GM12801 (cell line): ENCODE data around the gene ANKRD33.

ENCODE experiments used
- TF ChIP-seq, protein P1 (sequence below): IDR thresholded peaks from one replicate; pipeline ENCODE4 v1.5.1; 2011; ENCODE audit warnings: control low read depth; ENCODE audit not compliant: insufficient read length; ENCODE audit errors: extremely low read depth

Gene ANKRD33

DNA sequence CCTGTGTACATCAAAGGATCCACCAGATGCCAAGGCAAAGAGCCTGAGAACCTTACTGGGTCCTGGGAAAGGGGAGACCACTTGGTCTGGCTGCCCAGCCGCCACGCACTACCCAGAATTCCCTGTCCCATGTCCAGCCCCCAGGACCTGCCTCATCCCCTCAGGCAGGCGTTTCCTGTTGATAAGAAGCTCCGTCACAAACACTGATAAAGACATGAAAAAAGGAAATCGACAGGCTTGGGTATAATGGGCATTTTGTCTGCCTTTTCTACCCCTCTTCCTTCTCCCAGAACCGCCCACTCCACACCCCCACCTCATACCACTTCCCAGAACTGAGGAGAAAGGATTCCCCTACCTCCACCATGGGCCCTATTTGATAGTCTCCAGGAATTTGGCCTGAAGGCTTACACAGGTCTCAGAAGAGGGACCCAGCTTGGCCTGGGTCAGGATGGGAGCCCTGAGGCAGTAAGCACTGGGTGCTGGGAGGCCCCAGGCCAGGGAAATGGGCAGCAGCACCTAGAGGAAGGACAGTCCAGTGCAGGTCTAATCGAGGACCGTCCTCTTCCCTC is 38.2 kb downstream of the ANKRD33 start:
- TF ChIP-seq, protein P1, sequence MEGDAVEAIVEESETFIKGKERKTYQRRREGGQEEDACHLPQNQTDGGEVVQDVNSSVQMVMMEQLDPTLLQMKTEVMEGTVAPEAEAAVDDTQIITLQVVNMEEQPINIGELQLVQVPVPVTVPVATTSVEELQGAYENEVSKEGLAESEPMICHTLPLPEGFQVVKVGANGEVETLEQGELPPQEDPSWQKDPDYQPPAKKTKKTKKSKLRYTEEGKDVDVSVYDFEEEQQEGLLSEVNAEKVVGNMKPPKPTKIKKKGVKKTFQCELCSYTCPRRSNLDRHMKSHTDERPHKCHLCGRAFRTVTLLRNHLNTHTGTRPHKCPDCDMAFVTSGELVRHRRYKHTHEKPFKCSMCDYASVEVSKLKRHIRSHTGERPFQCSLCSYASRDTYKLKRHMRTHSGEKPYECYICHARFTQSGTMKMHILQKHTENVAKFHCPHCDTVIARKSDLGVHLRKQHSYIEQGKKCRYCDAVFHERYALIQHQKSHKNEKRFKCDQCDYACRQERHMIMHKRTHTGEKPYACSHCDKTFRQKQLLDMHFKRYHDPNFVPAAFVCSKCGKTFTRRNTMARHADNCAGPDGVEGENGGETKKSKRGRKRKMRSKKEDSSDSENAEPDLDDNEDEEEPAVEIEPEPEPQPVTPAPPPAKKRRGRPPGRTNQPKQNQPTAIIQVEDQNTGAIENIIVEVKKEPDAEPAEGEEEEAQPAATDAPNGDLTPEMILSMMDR = no peak

DNA sequence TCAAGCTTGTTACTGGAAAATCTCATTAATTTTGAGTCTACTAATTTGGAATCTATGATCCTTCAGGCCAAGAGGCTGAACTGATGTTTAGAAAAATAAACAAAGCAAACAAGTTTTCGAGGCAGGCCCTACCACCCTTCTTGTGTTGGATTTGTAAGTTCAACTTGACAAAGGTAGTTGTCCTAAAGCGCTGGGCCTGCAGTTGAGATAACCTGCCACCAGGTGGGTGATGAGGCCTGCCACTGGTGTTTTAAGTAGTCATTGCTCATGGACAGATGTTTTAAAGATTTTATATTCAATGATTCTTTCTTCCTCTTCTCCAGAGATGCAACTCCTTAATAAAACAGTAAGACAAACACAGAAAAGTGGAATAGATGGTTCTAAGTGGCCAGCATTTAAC is 38.8 kb downstream of the ANKRD33 start:
- TF ChIP-seq, protein P1 = no peak

DNA sequence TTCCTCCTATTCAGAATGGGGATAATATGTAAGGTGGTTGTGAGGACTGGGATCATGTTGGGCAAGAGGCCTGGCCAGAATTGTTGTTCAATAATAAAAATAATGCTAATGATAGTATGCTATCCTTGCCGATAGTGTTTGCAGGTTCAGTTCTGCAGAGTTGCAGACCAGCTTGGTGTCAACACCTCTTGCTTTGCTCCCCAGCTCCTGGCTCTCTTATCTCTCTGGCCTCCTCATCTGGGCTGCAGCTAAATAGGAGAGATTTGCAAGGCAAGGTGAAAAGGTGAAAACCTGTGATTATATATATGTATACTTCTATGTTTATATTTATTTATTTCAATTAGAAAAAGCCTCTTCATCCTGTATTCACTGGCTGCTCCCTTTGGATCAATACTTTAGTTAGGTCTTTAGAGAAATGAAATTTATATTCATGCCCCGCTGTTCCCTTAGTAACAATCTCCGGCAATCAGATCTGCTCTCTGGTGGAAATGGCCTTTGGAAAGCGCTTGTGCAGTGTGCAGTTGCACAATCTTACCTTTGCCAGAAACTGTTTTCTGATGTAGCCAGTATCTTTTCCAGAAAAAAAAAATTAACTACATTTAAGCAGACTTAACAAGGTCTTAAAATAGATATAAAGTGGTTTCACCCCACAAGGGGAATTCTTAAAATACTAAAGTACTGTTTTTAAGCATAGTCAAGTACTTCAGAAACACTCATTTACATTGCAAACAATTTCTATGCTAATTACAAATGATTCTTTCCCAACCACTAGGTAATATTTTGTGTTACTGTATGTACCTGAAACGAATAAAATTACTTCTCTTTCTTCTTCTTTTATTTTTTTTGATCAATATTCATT is 44.5 kb downstream of the ANKRD33 start:
- TF ChIP-seq, protein P1 = no peak

DNA sequence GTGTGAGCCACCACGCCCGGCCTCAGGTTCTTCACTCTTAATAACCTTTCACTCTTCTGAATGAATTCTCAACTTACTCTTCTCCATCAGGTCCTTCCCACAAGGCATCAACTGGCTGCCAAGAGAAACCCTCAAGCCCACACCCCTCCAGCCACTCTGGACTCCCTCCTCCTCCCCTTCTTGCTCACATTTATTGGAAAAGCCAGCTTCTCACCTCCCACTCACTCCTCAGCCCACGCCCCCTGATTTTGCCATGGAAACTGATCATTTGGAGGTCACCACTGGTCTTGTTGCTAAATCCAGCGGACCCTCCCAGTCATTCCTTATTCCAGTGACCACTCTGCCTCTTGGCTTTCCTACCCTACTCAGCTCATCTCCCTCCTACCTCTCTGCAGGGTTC is 46.2 kb downstream of the ANKRD33 start:
- TF ChIP-seq, protein P1 = no peak

DNA sequence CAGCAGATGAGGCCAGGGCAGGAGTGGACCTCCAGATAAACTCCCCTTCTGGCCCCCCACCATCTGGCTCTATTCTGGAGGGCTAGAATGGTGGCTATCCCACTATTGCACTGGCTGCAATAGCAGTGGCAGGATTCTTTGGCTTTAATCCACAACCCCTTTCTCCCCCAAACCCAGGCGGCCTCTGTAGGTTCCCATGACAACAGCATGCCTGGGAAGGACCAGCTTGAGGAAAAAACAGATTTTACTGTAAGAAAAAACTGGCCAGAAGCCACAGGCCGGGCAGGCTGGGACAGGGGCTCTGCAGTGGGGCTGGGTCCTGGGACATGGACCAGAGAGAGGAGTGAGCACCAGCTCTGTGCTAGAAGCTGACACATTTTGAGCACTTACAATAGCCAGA is 50.0 kb downstream of the ANKRD33 start:
- TF ChIP-seq, protein P1 = no peak

DNA sequence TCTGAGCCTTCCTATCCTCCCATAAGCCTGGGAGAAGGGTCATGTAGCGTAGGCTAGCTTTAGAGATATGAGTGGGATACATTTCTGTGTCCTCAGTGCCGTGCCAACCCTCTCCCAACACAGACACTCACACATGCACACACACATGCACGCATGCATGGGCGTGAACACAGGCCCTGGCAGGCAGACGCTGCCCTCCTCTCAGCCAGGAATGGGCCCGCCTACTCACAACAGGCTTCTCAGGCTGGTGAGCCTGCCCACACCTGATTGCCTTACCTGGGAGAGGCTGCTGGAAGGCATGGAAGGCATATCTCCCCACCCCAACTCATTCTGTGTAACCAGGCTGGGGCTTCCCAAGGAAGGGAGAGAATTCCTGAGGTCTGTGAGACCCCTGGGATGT is 50.8 kb downstream of the ANKRD33 start:
- TF ChIP-seq, protein P1 = no peak

DNA sequence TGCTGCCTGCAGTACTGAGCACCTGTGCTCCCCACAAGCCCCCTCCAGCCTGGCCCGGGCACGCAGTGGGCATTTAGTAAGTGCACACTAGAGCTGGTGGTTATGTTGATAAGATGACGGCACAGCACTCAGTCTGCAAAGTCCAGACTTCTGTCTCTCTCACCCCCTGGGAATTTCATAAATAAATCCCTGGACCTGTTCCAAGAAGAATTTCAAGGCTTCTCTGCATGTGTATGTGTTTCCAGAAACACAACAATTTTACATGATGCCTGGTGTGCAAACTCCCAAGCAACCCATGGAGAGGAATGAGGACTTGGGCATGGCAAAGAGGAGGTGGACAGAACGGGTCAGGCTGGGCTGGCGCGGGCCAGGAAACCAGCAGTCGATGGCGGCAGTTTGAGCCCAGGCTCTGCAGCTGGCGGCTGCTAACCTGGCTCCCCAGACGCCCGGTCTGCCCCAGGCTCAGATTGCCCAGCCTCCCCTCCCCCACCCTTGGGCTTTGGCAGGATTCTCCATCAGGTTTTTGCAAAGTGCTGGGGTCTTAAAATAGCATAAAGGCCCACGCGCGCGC is 53.2 kb downstream of the ANKRD33 start:
- TF ChIP-seq, protein P1 = no peak
